ENCODE data around the gene NT5DC1.
"Not testable (repeated sequence)": the region's sequence is repeated elsewhere in the genome, so short reads cannot be mapped to it uniquely, and the experiment has no call there.

Gene NT5DC1

DNA sequence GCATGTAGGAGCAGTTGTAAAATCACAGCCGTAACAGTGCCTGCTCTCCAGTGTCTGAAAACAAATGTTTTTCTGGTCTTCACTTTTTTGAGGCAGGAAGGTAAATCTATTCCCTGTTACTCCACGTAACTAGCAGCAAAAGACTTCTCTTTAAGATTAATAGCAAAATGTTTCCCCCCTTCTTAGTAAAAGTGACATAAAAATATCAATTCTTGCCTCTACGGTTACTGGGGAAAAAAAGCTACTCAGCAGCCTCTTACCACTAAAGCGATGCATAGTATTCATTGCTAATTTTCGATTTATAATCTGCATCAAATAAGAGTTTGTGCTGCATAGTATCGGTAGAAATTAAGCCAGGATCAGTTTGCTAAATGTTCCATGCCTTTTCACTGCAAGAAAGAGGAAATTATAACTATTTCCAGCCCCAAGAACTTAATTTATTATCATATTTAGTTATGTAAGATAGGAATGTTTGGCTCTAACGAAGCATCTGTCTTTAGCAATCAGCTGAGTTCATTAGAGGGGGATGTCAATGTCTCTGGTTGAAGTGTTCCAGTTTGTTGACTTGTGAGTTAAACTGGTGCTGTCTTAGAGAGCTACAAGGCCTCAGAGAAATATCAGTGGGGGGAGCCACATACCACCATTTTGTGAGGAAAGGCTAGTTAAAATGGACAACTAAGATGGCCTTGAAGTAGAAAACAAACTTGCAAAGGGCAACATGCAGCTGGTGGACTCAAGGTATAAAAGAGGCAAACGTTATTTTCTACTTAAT, 179.7 kb downstream of the NT5DC1 start:
- peak; percentile 30 for DNase-seq

DNA sequence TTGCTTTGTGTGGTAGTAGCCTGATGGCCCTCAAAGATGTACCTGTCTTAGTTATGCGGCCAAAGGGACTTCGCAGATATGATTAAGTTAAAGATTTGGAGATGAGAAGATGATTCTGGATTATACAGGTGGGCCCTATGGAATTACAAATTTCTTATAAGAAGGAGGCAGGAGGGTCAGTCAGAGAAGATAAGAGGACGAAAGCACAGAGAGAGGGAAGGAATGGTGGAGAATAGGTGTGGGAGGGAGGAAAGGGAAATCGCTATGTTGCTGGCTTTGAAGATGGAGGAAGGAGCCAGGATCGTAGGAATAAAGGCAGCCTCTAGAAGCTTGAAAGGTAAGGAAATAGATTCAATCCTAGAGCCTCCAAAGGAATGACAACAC, 180.3 kb downstream of the NT5DC1 start:
- DNase-seq: no peak

DNA sequence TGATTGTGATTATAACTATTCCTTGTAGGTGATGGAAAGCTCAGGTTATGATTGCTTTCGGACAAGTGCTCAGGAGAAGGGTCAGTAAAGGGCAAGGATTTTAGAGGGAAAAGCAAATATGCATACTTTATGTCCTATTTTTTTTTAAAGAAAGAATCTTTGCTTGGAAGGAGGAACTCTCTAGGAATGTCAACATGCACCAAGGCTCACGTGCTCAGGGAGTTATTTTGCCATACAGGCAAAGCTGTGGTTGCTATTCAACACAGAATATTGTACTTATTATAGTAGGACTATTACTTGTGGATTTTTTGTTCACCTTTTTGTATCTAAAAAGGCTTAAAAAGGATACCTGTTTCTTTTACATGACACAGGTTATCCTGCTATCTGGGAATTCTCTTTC, 182.0 kb downstream of the NT5DC1 start:
- DNase-seq: no peak

DNA sequence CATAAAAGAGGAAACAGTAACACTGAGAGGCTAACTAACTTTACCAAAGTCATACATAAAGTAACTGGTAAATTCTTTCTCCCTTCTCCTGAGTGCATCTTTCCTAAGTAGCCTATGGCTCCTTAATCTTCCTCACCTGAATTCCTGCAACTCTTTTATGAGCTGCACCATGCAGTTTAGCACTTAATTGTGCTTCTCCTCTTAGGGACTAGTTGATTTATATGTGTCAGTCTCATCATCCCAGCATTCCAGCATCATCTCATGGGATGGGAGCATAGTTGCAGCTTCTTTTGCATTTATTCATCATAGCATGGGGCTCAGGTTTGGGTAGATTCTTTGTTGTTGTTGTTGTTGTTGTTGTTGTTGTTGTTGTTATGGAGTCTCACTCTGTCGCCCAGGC, 182.5 kb downstream of the NT5DC1 start:
- no peak for DNase-seq

DNA sequence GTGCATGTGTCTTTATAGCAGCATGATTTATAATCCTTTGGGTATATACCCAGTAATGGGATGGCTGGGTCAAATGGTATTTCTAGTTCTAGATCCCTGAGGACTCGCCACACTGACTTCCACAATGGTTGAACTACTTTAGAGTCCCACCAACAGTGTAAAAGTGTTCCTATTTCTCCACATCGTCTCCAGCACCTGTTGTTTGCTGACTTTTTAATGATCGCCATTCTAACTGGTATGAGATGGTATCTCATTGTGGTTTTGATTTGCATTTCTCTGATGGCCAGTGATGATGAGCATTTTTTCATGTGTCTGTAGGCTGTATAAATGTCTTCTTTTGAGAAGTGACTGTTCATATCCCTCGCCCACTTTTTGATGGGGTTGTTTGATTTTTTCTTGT, 184.3 kb downstream of the NT5DC1 start:
- not testable (repeated sequence) for DNase-seq

DNA sequence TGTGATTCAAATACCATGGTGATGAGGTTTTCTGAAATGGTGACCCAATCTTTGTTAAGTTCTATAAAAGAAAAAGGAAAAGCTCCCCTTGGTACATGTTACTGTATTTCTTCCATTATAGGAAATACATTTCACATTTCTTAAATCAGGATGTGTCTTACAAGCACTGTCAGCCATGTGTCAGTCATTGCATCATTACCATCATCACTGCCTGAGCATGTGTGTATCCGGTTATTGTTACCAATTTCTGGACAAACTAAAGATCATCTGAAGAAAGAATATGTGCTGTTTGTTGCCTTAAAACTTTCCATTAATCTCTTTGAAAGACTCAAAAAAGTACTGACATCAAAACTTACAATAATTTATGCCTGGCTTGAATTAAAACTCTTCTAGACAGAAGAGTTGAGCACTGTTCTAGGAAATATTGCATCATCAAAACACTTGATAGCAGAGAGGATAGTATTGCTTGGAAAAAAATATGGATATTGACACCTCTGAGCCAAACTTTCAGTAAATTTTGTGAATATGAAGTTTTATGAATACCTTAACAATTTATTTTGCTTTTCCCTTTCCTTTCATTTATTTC, 186.2 kb downstream of the NT5DC1 start:
- no peak for DNase-seq

DNA sequence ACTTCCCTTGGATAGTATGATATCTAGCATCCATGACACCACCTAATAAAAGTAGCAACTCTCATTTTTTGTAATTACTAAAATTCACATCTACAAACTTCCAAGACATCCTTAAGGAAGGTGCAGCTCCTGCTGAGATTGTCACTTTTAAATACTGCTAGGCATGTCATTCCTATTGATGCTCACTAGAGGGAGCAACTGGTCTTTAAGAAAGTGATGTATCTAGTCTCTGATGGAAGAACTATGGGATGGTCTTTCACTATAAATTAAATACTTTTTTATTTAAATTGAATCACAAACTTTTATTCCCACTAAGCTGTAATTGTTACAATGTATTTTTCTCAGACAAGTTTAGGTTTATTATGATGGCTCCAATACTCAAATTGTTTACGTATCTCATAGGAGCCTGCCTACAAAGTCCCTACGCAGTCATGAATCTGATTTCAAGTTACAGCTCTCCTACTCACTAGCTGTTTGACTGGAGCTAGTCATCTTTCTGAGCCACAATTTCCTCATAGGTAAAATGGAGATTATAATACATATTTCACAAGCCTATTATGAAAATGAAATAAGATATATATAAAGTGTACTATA, 187.1 kb downstream of the NT5DC1 start:
- DNase-seq: peak; percentile 52

DNA sequence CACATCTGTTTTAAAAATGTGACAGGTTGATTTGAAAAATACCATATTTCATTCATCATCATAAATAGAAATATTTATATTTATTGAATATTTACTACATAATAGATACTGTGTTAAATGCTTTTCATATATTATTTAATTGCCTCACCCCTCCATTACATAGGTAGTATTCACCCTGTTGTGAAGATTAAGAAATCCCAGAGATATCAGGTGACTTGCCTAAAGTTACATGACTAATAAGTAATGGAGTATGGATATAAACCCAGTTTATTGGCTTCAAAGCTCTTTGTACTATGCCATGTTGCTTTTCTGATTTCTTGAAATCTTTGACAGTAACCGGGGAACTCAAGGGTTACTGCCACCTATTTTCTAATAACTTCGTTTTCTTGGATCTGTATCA, 189.2 kb downstream of the NT5DC1 start:
- DNase-seq: no peak

DNA sequence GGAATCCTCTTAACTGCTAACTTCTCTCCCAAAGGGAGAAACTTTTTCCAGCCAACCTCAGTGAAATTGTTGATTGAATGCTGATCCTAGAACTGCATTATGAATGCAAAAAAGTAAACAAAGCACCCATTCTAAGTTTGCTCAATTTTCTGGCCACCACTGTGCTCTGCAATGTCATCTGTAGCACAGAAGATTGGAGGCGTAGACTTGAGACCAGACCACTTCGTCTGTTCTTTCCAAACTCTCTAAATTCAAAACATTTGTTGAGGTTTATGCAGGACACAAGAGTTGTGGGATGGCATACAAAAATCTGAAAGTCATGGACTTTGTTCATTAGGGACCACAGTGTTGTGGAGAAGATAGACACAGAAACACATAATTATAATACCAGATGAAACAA, 190.1 kb downstream of the NT5DC1 start:
- no peak for DNase-seq

DNA sequence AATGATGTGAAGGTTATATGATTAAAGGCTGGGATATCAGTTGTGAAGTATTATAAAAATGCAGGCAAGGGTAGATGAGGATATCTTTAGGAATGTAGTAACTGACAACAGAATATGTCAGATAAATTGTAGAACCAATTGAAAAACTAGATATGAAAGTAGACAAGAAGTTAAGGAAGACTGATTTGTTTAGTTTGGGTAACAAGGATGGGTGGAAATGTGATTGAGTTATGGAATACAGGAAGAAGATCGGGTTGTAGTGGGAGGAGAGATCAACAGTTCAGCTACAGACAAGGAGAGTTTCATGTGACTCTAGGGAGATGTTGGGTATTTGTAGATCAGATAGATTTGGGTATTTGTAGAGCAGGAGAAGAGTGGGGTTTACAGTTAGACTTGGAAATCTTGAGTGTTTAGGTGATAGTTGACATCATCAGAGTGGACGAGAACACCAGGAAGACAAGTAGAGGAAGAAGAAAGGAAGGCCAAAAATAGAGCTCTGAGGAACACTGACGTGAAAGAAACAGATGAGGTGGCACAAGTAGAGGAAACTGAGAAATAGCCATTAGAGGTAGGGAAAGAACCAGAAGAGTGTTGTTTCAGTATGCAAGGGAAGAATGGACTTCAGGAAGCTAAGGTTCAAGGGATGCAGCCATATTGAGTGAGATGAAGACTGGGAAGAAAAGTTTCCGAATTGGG, 191.2 kb downstream of the NT5DC1 start:
- DNase-seq: no peak

DNA sequence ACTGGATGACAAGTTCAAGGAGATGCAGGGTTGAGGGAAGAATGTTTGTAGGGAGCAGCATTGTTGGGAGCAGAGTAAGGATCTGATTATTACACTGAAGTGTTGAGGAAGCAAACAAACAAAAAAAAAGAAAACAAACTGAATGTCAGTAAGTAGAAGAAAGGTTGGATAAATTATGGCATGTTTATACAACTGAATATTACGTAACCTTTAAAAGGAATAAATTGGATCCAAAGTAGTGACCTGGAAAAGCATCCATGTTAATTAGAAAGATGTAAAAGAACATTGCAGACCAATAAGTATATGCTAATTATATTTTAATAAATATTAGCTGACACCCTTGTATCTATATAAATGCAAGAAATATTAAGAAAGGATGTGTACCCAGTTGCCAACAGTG, 191.9 kb downstream of the NT5DC1 start:
- DNase-seq: no peak

DNA sequence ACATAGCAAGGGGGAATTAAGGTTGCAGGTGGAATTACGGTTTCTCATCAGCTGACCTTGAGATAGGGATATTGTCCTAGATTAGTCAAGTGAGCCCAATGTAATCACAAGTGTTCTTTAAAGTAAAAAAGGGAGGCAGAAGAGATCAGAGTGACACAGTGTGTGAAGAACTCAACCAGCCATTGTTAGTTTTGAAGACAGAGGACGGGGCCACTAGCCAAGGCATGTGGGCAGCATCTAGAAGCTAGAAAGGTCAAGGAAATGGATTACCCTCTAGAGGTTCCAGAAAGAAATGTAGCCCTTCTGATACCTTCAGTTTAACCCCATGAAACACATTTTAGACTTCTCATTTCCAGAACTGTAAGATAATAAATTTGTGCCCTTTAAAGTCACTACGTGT, 197.6 kb downstream of the NT5DC1 start:
- no peak for DNase-seq

DNA sequence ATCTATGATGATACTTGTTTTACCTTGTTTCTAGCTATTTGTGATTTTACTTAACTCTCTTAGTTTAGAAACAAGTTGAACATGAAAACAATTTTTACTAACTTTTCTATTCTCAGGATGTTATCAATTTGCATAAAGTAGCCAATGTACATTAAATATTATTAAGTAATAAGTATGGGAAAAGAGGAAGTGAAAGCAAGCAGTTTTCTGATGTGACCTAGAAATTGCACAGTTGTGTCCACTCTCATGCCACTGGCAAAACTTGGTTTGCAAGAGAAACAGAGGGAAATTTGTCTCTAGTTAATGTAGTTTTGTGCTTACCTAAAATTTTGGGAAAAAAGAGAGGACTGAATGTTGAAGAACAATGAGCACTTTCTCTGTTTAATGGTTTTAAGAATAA, 198.3 kb downstream of the NT5DC1 start:
- no peak for DNase-seq
